NCI-H524 (cell line): ENCODE results near the gene KRTAP16-1.

Experiments used
- DNase-seq, 2 experiments: peaks; one replicate each; lab custom pipeline; 2025; lab: John Stamatoyannopoulos, UW

Gene KRTAP16-1

GRCh38 chr17:41329279-41329948 is 20.3 kb upstream of the KRTAP16-1 start:
- DNase-seq = peak in 1 of 2 experiments; percentile 4

GRCh38 chr17:41328207-41328606 is 19.1 kb upstream of the KRTAP16-1 start:
- DNase-seq = no peak

- DNase-seq = no peak
Measured at GRCh38 chr17:41327411-41328120, 18.5 kb upstream of the KRTAP16-1 start.

- no peak for DNase-seq
Measured at GRCh38 chr17:41326173-41327145, 17.4 kb upstream of the KRTAP16-1 start.

- DNase-seq = no peak
Measured at GRCh38 chr17:41325611-41326010, 16.5 kb upstream of the KRTAP16-1 start.

GRCh38 chr17:41325126-41325525 is 16.0 kb upstream of the KRTAP16-1 start:
- no peak for DNase-seq

- no peak for DNase-seq
Measured at GRCh38 chr17:41324180-41325075, 15.3 kb upstream of the KRTAP16-1 start.

GRCh38 chr17:41322903-41323895 is 14.1 kb upstream of the KRTAP16-1 start:
- DNase-seq = no peak

- DNase-seq = peak in 1 of 2 experiments; percentile 8
Measured at GRCh38 chr17:41322094-41322902, 13.2 kb upstream of the KRTAP16-1 start.

- no peak for DNase-seq
Measured at GRCh38 chr17:41318231-41318630, 9.1 kb upstream of the KRTAP16-1 start.

- no peak for DNase-seq
Measured at GRCh38 chr17:41315814-41316445, 6.8 kb upstream of the KRTAP16-1 start.

- no peak for DNase-seq
Measured at GRCh38 chr17:41315204-41315794, 6.2 kb upstream of the KRTAP16-1 start, which contains the start of gene KRTAP17-1. Gene KRTAP17-1, minus strand, starts transcription at chr17:41315710. Its CDS starts 60 bp downstream, at chr17:41315650.

- DNase-seq = no peak
Measured at GRCh38 chr17:41311111-41311510, 2.0 kb upstream of the KRTAP16-1 start.

GRCh38 chr17:41308251-41308917 is 725 bp downstream of the KRTAP16-1 start:
- DNase-seq = no peak

- DNase-seq = no peak
Measured at GRCh38 chr17:41307647-41308046, 1.5 kb downstream of the KRTAP16-1 start.

GRCh38 chr17:41304091-41304490 is 5.0 kb downstream of the KRTAP16-1 start:
- DNase-seq = no peak

- DNase-seq = no peak
Measured at GRCh38 chr17:41302981-41303380, 6.1 kb downstream of the KRTAP16-1 start.
